Measurements from ENCODE around the gene RPL26.
A peak's percentile ranks its signal among the peaks of the same experiment; 100 is the strongest.

RPL26 gene

DNA sequence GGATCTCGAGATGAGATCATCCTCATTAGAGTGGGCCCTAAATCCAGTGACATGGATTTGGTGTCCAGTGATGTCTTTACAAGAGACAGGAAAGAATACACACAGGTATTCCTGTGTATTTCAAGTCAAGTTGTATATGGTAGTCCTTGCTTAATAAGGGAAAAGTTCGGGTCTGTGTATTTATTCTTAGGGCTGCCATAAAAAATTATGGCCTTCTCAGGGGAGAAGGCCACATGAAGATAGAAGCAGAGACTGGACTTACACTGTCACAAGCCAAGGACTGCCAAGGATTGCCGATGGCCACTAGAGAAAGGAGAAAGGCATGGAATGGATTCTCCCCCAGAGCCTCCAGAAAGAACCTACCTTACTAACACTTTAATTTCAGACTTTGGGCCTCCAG, 14.8 kb downstream of the RPL26 start:
- TF ChIP-seq, protein P1, sequence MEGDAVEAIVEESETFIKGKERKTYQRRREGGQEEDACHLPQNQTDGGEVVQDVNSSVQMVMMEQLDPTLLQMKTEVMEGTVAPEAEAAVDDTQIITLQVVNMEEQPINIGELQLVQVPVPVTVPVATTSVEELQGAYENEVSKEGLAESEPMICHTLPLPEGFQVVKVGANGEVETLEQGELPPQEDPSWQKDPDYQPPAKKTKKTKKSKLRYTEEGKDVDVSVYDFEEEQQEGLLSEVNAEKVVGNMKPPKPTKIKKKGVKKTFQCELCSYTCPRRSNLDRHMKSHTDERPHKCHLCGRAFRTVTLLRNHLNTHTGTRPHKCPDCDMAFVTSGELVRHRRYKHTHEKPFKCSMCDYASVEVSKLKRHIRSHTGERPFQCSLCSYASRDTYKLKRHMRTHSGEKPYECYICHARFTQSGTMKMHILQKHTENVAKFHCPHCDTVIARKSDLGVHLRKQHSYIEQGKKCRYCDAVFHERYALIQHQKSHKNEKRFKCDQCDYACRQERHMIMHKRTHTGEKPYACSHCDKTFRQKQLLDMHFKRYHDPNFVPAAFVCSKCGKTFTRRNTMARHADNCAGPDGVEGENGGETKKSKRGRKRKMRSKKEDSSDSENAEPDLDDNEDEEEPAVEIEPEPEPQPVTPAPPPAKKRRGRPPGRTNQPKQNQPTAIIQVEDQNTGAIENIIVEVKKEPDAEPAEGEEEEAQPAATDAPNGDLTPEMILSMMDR (conservative IDR thresholded peaks at IDR 0.05; ENCODE audit: low read depth, low read length): no peak
- H3K4me3 ChIP-seq (ENCODE audit: low read length): no peak overlapping the region
- no peak for DNase-seq (ENCODE audit: low read depth)

DNA sequence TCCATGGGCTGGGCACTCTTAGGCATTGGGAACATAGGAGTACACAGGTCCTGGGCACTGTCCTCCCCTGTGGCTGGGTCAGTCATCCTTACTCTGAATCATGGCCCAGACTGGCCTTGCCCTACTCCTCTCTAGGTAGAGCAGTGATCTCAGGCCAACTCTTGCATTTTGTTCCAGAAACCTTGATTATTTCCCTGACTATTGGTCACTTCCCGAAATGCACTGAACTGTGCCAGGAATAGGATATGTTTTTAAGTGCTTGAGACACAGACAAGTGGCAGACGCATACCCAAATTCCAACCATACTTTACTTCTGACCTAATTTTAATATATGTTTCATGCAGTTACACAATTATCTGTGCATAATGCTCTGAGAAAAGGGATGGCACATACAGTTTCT, 16.8 kb downstream of the RPL26 start:
- TF ChIP-seq, protein P1 (conservative IDR thresholded peaks at IDR 0.05; ENCODE audit: low read depth, low read length): no peak

DNA sequence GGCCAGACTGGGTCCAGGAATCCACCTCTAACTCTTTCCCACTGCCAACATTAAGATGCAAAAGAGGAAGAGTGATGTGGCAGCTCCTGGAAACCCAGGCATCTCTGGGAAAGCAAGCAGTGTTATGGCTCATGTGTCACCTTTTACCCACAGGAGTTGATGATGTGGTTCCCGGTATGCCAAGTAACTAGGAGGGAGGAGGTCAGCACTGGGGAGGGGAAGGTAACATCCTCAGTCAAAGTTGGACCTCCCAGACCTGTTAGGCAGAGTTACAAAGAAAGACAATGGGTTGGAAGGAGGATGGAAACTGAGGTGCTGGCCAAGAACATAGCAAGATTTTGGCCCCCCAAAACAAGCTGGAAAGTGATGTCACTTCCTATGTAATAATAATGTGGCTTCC, 17.9 kb downstream of the RPL26 start:
- DNase-seq (ENCODE audit: low read depth): no peak
- no peak overlapping the region for H3K4me3 ChIP-seq (ENCODE audit: low read length)
- TF ChIP-seq, protein P1 (conservative IDR thresholded peaks at IDR 0.05; ENCODE audit: low read depth, low read length): no peak

More for the DNA sequence above, 16.8 kb downstream of the RPL26 start:
- DNase-seq (ENCODE audit: low read depth): peak; percentile 39
- H3K4me3 ChIP-seq (ENCODE audit: low read length): no peak overlapping the region

DNA sequence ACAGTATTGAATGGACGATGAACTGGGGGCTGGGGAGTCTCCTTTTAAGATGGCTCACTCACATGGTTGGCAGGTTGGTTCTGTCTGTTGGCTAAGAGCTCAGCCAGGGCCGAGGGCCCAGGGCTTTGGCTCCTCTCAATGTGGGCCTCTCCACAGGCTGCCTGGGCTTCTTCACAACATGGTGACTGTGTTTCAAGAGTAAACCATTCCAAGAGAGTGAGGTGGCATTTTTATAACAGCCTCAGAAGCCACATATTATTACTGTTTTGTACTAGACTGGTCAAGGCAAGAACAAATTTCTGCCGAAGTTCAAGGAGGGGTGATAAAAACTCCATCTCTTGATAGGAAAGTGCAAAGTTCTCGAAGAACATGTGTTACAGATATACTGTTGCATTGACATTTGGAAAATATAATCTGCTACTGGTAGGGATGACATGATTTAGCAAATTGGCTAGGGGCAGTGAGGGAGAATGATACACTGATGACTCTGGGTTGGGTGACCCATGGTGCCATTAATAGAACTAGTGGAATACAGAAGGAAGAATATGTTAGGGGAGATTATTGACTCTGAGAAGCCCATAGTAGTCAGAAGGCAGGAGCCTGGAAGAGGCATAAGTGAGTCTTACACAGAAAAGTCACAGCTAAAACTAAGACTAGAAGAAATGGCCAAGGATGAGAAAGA, 20.2 kb downstream of the RPL26 start:
- DNase-seq (ENCODE audit: low read depth): no peak
- TF ChIP-seq, protein P1 (conservative IDR thresholded peaks at IDR 0.05; ENCODE audit: low read depth, low read length): no peak

DNA sequence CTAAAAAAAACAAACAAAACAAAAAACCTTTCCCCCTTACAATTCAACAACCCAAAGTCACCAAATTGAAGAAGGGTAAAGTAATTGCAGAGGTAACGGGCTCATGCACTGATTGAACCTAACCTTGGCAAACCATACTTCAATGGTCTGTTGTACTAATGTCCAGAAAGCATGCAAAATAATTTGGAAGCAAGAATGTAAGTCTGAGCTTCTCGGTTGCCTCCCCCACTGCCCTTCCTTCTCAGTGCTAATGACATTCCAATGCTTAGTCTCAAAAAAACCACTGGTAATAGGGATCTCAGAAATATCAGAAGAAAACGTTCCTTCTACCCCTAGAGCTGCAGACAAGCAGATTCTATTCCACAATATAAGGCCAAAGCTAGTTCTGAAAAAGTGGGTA, 22.2 kb downstream of the RPL26 start:
- DNase-seq (ENCODE audit: low read depth): no peak
- TF ChIP-seq, protein P1 (conservative IDR thresholded peaks at IDR 0.05; ENCODE audit: low read depth, low read length): no peak
- no peak overlapping the region for H3K4me3 ChIP-seq (ENCODE audit: low read length)

More for the DNA sequence above, 20.2 kb downstream of the RPL26 start:
- no peak overlapping the region for H3K4me3 ChIP-seq (ENCODE audit: low read length)

DNA sequence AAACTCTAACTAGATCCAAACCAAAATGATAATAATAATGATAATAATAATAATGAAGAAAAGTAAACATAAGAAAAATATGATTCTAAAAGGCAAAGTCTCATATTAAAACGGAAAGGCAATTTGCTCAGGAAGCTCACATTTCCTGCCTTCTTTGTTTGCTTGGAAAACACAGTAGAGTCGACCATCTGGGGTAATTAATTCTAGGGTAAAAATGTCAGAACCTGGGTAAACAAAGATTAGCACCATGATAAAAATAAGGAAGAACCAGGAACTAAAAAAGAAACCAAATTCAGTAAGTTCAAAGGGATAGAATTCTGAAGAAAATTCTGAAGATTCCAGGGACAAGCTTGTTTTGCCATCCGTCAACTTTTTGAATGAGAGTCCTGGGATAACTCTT, 22.7 kb downstream of the RPL26 start:
- no peak for DNase-seq (ENCODE audit: low read depth)
- H3K4me3 ChIP-seq (ENCODE audit: low read length): no peak overlapping the region
- TF ChIP-seq, protein P1 (conservative IDR thresholded peaks at IDR 0.05; ENCODE audit: low read depth, low read length): no peak

DNA sequence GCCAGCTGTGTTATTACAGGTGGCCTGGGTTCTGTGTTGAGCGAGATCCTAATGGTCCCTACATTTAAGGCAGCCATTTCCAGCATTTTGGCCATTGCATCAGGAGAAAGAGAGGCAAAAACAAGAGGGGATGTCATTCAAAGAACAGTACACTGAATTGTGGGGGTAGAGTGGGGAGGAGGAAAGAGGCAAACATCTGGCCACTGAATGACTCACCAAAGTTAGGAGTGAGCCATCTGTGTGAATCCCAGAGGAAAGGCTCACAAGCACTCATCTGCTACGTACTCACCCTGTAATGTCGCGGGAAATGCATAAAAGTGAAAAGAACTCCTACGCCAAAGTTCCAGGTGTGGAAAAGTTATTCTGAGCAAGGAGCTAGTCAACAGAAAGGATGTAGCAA, 23.2 kb downstream of the RPL26 start:
- no peak for DNase-seq (ENCODE audit: low read depth)
- H3K4me3 ChIP-seq (ENCODE audit: low read length): no peak overlapping the region
- TF ChIP-seq, protein P1 (conservative IDR thresholded peaks at IDR 0.05; ENCODE audit: low read depth, low read length): no peak

All from retinal pigment epithelial cell (primary cell).